A673 (cell line): ENCODE data around the gene PYCARD.

ENCODE experiments used
- CTCF ChIP-seq: fragments of 300-800, 200-600 bp; sonication (generic); conservative IDR thresholded peaks from 2 replicates; pipeline ENCODE4 v1.5.1; 2017; ENCODE audit warnings: low read depth, mild to moderate bottlenecking, antibody characterized with exemption, low read length, moderate library complexity, mixed read lengths
- EZH2 ChIP-seq: fragments of 200-600 bp; sonication (generic); IDR thresholded peaks from 2 replicates; pipeline ENCODE4 v1.6.1; 2017; ENCODE audit warnings: borderline replicate concordance, low read depth, mild to moderate bottlenecking, mixed read lengths, antibody characterized with exemption, low read length; ENCODE audit not compliant: poor library complexity, severe bottlenecking

- TF ChIP-seq CTCF = no peak
- TF ChIP-seq EZH2 = no peak
Observed at GRCh38 chr16:31202414-31203375, at the start of gene PYCARD.
